Superior temporal gyrus (tissue), 1 donor: ENCODE measurements around the gene CERS3.
A peak's percentile ranks its signal among the peaks of the same experiment; 100 is the strongest.
"Not testable (repeated sequence)": the region's sequence is repeated elsewhere in the genome, so short reads cannot be mapped to it uniquely, and the experiment has no call there.

Source experiments
- DNase-seq: peaks from one replicate; pipeline ENCODE4 v3.0.0-alpha.2; 2016; ENCODE audit errors: extremely low spot score

The CERS3 gene

DNA sequence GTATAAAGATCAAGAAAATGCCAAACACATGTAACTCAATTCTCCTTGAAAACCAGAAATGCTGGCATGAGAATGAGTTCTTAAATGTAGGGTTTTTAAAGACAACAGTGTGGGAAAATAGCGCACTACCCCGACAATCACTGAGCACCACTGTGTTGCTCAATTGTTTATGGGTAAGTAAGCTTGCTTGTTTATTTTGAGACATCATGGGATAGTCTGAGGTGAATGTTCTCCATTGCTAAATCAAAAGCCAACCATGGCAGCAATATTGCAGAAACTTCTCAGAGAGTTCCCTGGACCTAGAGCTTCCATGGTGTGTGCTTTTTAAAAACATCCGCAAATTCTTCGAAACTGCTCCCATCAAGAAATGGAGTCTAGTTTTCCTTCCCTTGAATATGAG is 62.7 kb downstream of the CERS3 start:
- no peak for DNase-seq

DNA sequence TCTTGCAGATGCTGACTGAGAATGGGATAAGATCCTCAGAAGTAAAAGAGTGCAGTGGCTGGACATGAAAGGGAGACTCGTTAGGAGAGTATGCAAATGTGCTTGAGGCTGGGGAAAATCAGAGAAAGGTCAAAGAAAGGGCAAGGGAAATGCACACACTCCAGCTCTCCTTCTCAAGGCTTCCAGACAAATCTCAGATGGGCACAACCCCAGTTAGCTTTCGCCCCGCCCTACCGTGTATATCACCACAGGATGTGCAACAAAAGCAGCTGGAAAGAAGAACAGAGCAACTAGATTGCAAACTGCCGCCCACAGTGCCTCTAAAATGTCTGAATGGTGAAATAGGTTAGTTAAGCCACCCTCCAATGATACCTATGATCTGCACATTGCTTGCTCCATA is 63.9 kb downstream of the CERS3 start:
- DNase-seq: no peak

DNA sequence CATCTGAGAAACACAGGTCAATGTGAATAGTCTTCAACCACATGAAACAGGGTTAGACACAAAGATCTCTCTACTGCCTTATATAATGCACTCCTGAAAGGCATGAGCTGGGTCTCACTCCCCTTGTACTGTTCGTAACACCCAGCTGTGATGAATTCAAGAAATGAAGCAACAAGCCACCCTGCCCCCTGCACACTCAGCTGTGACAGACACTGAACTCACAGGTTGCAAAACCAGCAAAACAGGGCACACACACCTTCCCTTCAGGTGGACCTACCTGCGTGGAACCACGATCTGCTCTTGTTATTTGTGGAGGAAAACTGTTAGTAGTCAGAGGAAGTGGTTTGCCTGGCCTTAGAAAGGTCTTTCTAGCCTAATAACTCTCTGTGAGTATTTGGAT is 64.5 kb downstream of the CERS3 start:
- DNase-seq: no peak

DNA sequence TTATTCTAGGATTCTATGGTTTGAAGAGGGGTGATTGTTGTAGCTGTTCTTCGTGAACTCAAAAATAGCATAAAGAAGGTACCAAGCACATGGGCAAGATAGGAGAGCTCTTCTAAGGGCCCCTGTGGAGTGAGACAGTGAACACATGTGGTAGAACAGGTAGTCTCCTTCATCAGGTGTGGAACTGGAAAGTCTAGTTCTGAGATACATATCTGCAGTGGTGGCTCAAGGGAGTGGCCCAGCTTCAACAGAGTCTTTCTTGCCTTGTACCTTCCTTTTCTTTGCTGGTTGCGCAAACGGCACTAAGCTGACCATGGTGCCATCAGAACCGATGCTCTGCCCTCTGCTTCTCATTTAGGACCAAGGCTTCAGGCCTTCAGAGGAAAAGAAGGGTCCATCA is 65.2 kb downstream of the CERS3 start:
- no peak for DNase-seq

DNA sequence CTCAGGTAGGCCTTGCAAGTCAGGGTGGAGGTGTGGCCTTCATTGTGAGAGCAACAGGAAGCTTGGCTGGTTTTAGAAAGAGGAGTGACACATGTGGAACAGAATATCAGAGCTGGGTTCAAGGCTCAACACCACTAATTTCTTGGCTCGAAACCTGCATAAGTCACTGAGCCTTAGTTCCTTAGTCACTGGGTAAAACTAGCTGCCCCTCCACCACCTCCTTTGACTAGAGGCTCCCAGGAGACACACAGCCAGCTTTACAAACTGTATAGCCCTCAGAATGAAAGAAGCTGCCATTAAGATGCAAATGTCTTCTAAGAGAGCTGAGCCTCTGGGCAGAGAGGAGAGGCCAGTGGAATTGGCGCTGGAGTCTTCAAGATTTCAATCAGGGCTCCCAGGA is 67.7 kb downstream of the CERS3 start:
- DNase-seq: no peak

DNA sequence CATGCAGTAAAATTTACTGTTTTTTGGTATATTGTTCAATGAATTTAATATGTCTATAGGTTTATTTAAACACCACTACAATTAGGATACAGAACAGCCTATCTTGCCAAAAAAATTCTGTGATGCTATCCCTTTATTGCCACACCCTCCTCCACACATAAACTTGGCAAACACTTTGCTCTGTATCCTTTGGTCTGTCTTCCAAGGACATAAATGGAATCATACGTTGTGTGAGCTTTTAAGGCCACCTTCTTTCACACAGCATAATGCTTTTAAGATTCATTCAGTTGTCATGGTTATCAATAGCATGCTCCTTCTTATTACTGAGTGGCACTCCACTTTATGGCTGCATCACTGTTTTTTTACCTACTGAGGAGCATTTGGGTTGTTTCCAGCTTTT is 71.5 kb downstream of the CERS3 start:
- no peak for DNase-seq

DNA sequence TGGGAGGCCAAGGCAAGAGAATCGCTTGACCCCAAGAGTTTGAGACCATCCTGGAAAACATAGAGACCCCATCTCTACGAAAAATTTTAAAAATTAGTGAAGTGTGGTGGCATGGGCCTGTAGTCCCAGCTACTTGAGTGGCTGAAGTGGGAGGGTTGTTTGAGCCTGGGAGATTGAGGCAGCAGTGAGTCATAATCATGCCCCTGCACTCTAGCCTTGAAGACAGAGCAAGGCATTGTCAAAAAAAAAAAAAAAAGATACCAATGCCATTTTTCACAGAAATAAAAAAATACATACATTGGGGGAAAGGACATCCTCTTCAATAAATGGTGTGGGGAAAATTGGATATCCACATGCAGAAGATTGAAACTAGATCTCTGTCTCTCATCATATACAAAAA is 74.6 kb downstream of the CERS3 start:
- DNase-seq: no peak

DNA sequence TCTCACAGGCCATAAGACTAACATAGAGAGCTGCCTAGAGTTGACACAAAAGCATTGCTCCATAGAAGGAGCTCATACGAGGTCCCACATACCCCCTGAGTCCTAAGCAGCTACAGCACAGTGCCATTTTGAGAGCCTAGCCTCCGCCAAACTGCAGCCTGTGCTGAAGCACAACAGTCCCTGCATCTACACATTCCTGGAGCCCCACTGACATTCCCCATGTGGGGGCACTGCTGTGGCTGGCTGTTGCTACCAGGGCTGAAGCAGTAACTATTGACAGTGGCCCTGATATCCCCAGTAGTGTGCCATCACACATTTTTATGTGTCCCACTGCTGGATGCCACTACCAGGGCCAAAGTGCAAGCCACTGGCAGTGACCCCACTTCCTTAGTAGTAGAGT is 80.3 kb downstream of the CERS3 start:
- no peak for DNase-seq

DNA sequence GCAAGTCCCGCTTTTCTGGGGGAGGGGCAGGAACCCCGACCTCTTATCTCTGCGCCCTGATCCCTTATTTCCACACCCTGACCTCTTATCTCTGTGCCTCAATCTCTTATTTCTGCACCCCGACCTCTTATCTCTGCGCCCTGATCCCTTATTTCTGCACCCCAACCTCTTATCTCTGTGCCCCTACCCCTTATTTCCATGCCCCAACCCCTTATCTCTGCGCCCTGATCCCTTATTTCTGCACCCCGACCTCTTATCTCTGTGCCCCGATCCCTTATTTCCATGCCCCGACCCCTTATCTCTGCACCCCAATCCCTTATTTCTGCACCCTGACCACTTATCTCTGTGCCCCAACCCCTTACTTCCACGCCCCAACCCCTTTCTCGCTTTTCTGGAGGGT is 87.7 kb downstream of the CERS3 start:
- not testable (repeated sequence) for DNase-seq

DNA sequence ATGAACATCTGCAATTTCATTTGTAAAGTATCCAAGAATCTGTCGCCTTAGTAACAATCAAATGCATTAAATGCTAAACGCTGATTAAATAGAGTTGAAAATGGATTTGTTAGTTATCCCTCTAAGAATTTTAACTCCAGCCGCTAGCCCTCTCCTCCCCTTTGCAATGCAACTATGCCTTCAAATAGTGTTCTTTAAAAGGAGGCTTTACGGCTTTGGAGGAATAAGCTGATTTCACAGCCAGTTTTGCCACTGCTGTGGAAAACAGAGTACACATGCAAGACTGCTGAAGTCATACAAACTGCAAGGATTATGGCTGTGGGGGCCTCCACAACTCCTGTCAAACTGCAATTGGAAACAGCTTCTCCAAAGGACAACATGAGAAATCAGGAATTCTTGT is 89.2 kb downstream of the CERS3 start:
- no peak for DNase-seq

DNA sequence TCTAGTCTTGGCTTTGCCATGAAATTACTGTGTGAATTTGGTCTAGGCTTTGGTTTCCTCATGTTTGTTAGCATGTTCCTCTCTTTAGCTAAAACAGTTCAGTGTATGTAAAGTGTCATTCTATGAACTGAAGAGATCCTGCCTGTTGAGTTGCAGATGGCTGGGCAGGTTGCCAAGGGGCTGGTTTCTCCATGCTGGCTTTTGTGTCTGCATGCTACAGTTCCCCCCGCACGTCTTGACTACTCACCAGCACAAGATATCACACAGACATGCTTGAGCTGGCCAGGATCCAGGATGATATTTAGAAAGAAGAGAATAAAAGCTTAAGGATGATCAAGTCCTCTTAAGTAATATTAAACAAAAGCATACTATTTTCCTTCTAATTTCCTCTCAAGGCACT is 90.2 kb downstream of the CERS3 start:
- peak; percentile 55 for DNase-seq

DNA sequence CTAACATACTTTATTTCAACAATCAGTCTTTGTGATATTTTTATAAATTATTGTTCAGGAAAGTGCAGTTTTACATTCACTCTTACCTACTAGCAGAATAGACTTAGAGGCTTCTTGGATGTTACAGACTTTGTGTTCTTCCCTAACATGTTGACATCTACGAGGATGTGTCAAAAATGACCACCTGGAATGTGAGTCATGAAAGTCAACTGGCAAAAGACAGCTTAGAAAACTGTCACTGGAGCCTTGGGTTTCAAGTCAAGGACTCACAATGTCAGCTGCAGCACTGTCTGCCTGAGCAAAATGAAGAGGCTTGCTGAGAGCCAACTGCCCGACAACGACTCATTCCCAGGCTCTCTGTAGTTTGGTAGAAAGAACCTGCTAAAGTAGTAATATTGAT is 91.5 kb downstream of the CERS3 start:
- DNase-seq: no peak

DNA sequence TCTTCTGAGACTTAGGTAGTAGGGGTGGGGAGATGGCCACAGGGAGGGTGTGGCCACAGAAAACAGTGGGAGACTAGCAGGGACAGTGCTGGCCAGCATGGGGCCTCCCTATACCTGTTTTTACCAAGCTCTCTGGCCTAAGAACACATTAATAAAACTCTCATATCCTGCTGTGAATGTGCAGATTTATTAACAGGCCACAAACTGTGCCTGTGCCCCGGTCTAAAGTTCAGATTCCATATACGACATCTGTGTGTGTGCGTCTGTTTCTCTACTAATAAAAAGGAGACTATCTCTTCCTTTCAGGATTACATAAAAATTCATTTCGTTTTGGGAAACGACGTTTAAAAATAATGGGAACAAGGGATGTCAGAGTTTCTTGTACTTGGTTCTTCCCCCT is 94.2 kb downstream of the CERS3 start:
- DNase-seq: no peak

DNA sequence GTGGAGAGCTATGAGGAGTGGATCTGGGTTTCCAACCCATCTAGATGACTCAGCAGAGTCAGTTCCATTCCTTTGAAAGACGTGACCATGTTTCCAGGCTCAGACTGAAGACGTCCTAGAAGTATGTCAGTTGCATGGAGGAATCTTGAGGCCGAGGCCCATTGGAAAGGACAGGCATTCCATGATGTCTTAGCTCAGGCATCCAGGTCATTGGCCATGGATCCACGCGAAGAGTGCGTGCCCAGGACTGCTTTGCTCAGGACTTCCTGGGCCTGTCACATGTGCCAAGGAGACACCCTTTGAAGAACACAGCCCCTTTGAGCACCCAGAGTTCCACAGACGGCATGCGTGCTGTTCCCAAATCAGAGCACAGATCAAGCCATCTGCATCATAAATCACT is 94.7 kb downstream of the CERS3 start:
- no peak for DNase-seq

DNA sequence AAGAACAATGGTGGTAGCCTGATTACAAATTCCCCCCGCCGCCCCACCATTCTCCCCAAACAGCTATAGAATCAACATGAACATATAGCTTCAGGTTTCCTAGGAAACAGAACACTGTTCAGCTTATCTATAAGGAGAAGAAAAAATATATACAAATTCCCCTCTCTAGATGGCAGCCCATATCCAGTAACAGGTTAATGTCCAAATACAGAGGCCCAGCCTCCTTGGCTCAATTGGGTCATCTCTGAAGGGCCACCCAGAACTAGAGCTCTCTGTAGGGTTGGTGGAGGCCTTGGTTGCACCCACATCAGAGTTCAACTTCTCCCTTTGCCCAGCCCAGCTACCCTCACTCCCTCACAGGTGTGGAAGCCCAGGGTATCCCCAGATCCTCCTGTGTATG is 95.4 kb downstream of the CERS3 start:
- DNase-seq: no peak

DNA sequence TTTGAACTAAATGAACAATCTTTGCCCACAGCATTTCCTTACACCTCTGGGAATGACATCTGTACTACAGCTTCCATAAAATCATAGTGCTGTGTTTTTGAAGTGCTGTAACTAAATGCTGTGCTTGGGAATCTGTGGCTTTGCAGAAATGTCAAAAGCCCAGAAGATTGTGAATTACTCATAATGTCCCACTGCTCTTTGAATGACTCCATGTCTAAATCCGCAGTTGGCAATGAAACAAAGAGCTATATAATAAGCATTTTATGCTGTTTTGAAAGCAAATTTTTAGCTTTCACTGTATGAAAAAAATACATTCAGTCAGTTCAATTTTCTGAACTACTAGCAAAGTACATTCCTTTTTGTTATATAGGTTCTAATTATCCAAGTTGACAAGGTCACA is 98.3 kb downstream of the CERS3 start:
- no peak for DNase-seq

DNA sequence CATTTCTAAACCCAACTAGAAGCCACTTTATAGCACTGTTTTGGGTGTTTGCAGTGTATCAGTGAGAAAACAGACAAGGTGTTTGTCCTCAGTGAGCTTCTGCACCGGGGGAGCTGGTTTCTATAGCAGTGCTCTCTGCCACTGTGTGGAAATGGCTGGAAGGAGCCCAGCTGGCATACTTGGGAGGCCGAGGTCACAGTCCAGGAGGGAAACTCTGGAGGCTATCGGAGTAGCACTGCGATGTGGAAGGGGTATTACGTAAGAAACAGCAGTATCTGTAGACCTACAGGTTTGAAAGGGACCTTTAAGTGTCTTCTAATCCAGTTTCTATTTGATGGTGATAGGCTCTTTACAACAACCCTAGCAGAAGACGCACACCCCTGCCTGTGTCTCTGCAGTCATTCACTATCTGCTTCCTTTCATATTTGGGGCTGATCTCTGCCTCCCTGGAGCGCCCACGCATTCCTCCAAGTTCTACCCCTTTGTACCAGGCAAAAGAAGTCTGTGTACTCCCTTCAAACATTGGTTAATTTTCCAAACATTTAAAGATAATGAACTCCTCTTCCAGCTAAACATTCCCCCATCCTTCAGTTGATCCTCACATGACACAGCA is 99.5 kb downstream of the CERS3 start:
- DNase-seq: no peak

DNA sequence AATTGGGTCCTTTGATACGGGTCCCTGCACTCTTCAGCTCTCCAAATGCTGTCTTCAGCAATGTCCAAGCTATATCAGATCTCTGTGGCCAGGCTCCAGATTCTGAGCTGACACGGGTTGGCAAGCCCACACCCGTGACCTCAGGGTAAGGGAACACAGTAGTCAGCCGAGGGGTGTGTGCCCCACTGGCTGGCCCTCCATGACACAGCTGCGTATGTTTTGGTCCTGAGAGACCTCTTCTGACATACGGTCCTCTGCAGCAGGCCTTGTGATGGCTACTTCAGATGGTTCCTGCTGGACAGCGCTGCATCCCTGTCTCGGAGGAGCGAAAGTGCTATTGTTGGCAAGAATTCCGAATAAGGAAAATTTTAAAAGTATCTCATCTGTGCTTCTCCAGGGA is 101.8 kb downstream of the CERS3 start:
- DNase-seq: no peak

DNA sequence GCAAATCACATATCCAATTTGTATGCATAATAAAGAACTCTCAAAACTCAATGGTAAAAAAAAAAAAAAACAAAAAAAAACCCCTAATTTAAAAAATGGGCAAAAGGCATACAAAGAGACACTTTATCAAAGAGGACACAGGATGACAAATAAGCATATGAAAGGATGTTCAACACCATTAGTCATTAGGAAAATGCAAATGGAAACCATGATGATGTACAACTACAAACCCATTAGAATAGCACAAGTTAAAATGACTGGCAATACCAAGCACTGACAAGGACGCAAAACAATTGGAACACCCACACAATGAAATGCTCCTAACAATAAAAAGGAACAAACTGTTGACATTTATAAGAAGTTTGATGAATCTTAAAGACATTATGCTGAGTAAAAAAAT is 123.6 kb downstream of the CERS3 start:
- DNase-seq: no peak

DNA sequence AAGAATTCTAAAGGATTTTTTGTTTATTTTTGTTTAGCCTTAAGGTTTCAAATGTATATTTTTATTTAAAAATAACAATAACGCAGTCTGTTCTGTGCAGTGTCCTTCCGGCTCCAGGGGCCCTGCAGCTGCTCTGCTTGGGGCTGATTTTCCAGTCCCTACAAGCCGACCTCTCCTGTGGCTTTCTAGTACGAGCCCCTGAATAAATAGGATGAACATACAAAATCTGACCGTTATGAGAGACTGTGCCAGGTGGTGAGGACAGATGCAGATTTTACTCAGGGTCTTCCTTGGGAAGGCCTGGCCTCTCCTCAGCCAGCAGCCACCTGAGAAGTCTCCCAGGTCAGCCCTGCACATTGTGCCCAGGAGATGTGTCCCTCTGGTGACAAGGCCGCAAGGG is 127.8 kb downstream of the CERS3 start:
- DNase-seq: no peak

DNA sequence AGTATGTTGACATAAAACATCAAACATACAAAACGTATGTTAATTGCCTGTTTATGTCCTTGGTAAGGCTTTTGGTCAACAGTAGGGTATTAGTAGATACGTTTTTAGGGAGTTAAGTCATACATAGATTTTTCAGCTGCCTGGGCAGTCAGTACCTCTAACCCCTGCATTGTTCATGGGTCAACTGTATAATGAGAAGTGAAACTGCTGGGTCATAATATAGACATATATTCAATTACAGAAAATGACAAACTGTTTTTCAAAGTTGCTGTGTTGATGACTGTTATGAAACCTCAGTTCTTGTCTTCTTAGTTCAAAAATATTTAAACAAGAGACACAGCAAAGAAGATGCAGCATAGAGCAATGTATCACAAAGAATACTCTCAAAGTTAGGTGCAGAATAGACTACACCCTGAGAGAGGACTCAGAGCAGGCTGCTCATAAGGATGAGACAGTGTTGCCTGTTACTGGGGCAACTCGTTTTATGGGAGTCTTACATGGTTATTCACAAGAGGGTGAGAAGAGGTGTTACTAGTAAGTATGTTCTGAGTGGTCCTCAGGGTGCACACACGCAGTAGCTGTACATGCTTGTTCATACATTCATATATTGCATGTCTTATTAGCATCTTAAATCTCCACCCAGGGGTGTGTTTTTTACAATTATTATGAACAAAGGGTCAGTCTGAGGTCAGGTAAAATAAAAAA is 133.9 kb downstream of the CERS3 start:
- no peak for DNase-seq

DNA sequence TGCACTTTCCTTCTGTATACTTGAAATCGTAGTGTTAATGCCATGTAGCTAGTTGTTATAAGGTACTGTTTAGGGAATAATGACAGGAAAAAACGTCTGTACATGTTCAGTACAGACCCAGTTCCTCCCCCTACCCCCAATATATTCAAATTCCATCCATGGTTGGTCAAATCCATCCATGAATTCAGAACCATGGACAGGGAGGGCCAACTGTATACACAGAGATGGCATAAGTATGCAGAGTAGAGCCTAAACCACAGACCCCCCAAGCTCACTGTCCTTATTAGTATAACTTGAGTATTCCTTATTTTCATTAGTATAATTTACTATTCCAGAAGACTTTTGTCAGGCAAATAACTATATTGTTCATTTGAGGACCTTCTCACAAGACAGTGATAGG is 135.7 kb downstream of the CERS3 start:
- no peak for DNase-seq

DNA sequence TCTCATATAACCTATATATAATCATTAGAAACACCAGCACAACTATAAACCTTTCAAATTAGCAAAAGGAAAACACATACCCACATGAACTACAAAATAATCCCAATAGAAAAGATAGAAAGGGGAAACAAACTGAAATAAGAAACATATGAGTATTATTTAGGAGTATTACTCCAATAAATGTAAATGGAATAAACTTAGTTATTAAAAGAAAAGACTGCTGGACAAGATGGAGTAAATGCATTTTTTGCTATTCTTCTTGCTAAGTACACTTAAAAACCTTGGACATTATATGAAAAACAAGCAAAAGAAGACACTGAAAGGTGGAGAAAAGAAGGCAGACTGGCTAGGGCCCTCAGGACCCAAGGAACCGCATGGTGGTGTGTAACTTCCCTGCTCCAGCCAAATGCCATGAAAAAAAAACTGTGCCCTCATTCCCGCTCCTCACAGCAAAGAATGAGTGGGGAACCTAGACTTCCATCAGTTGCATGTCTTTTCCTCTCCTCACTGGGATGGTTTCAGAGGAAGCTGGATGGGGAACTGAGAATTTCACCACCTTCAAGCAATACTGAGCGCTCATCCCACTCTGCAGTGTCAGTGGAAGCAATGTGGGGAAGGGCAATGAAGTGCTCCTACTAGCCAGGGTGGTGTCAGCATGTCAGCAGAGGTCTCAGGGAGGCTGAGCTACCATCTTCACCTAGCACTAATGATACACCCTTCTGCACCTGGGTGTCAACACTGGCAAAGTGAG is 143.3 kb downstream of the CERS3 start:
- DNase-seq: no peak

DNA sequence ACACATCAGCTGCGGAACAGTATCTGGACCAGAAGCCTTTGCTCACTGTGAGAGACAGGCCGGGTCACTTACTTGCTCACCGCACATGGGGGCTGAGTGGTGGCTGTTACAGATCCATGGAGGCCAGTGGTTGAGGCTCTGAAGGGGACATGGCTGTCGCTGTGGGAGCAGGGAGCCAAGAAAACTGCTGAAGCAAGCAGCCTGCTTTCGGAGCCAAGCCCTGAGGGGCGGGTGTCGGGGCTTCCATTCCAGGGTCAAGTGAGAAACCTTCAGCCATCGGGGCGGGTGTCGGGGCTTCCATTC is 144.7 kb downstream of the CERS3 start:
- no peak for DNase-seq
